ENCODE results near the gene NF1. TPM values are rescaled to one million over a fixed set of nuclear protein-coding genes. Genes with fewer than 3 reads are reported as not detected.

The NF1 gene
- total and polyA plus RNA-seq, 2 donors (not counting 1 experiment from before 2014, with no cell fraction given): 10.8 to 27.7 TPM

DNA sequence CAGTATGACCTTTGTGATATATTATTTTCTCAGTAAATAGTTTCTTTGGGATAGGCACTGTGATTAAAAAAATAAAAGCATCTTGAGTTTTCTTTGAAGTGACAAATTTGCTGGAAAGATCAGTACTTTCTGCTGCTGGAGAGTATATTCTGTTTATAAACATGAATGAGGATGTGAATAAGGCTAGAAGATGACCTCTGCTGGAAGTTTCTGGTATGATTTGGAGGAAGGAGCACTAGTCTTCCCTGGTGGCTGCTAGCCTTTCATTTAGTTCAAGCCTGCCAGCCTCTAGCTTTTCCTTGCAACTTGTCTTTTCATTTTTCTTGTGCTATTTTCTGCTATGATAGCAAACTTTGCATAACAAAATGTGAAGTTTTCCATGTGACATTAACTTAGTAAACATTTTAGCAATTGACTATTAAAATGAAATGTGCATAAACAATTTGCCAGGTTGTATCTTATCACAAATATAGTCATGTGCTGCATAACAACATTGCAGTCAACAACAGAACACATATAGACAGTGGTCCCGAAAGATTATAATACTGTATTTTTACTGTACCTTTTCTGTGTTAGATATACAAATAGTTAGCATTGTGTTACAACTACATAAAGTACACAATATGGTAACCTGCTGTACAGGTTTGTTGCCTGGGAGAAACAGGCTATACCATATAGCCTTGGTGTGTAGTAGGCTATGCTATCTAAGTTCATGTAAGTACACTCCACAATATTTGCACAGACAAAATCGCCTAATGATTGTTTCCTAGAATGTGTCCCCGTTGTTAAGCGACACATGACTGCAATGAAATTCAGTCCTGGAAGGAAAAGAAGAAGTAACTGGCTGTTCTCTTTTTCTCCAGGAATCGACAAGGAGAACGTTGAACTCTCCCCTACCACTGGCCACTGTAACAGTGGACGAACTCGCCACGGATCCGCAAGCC, 278.6 kb downstream of the NF1 start:
- H3K4me2 ChIP-seq (replicated peaks; ENCODE audit: low read depth, low read length, poor library complexity, severe bottlenecking): no peak overlapping the region
- H2AFZ ChIP-seq (ENCODE audit: insufficient read depth, low read depth, low read length, poor library complexity, severe bottlenecking): no peak overlapping the region
- 89% methylated on average over 8 of the region's 10 CpGs for WGBS (ENCODE audit: insufficient coverage)
- Mint-ChIP-seq H3K9me3 (ENCODE audit: insufficient read depth) (no peaks in the 10 kb centered on the region), H3K27ac (peak overlapping the region; percentile 46), H3K4me3 (no peak overlapping the region), H3K27me3 (no peaks in the 10 kb centered on the region), H3K4me1 (peaks cover 31% of the 10 kb centered on the region)
- peaks cover 6 to 9% of the 10 kb centered on the region in 2 donors for H3K4me1 ChIP-seq (ENCODE audit: control insufficient read depth in 2 of 2, insufficient read depth in 2 of 2, low read length in 2 of 2)
- no peaks in the 10 kb centered on the region for H3K79me2 ChIP-seq (ENCODE audit: control insufficient read depth, insufficient read depth, low read length)
- no peaks in the 10 kb centered on the region for H3K9me3 ChIP-seq (ENCODE audit: control extremely low read depth in 1 of 3, control insufficient read depth in 2 of 3, insufficient read depth in 1 of 3, low read length in 2 of 3)
- POLR2A ChIA-PET: interaction anchor here (0.6 kb wide), 1 partner anchor 414 kb away, joined by 6 read pairs; no protein-coding TSS in a partner anchor
- no peak overlapping the region for H3K4me3 ChIP-seq (ENCODE audit: control extremely low read depth in 1 of 5, extremely low read depth in 1 of 5, insufficient read depth in 1 of 5, low read depth in 2 of 5, low read length in 4 of 5)
- ATAC-seq (ENCODE audit: low read depth): peak; percentile 67
- H3K9ac ChIP-seq (ENCODE audit: low read length): no peak overlapping the region
- intact Hi-C loops (cut with micrococcal nuclease): loop anchor here (1.0 to 10.0 kb wide), 6 partner anchors 53 to 361 kb away; partner anchors contain the start of genes EVI2A and NF1
- TF ChIP-seq CTCF (IDR thresholded peaks at IDR 0.05): peak; percentile 81
- TF ChIP-seq EZH2 (IDR thresholded peaks at IDR 0.05; ENCODE audit: borderline replicate concordance, insufficient read depth, low read depth, low read length, poor library complexity, severe bottlenecking): no peak
- H3K27ac ChIP-seq (ENCODE audit: low read length in 2 of 2): no peak overlapping the region
- DNase-seq: peak; percentile 75
- H3K36me3 ChIP-seq (replicated peaks in 1 of 2; ENCODE audit: control extremely low read depth in 1 of 2, control insufficient read depth in 1 of 2, extremely low read depth in 1 of 2, insufficient read depth in 2 of 2, low read length in 1 of 2): no peaks in the 10 kb centered on the region
- H3K27me3 ChIP-seq (replicated peaks in 1 of 4; ENCODE audit: control extremely low read depth in 1 of 4, control insufficient read depth in 3 of 4, insufficient read depth in 4 of 4, low read length in 3 of 4): no peaks in the 10 kb centered on the region
- CTCF ChIA-PET: interaction anchor here (0.7 to 10.8 kb wide), 40 partner anchors 9 to 478 kb away, joined by 3 to 125 read pairs (median 5); partner anchors contain the start of genes EVI2A and EVI2B
- H4K20me1 ChIP-seq (ENCODE audit: control insufficient read depth, insufficient read depth, low read length, poor library complexity, severe bottlenecking): no peaks in the 10 kb centered on the region
